Posterior cingulate gyrus (tissue), 11 donors: ENCODE results near the gene VPS11.
"Not testable (repeated sequence)": the region's sequence is repeated elsewhere in the genome, so short reads cannot be mapped to it uniquely, and the experiment has no call there.

Source experiments
- DNase-seq, 10 donors: peaks; one replicate each; pipeline versions ENCODE4 v3.0.0 to v3.0.0-alpha.2; 2020 to 2021; ENCODE audit warnings: mixed read lengths in 3 of 10
- intact Hi-C: fragments of 100-400 bp; cut with DNase I; formaldehyde crosslinking; loops from one replicate; pipeline ENCODE4 v1.15.1; 2023

The VPS11 gene

DNA sequence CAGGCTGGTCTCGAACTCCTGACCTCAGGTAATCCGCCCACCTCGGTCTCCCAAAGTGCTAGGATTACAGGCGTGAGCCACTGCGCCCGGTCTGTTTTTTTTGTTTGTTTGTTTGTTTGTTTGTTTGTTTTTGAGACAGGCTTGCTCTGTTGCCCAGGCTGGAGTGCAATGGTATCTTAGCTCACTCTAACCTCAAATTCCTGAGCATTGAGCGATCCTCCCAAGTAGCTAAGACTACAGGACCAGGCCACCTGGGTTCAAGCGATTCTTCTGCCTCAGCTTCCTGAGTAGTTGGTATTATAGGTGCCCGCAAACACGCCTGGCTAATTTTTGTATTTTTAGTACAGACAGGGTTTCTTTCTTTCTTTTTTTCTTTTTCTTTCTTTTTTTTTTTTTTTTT is 34.2 kb upstream of the VPS11 start:
- intact Hi-C loops, result not testable (repeated sequence)

DNA sequence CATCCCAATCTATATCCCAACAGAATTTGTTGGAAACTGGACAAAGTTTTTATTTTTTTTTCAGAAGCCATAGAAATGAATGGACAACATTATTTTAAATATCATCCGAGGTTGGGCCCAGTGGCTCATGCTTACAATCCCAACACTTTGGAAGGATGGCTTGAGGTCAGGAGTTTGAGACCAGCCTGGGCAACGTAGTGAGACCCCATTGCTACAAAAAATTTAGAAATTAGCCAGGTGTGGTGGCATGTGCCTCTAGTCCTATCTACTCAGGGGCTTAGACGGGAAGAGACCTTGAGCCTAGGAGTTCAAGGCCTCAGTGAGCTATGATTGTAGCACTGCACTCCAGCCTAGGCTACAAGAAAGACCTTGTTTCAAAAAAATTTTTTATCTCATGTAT is 32.8 kb upstream of the VPS11 start:
- peak in 1 of 10 donors; percentile 6 for DNase-seq
- intact Hi-C loops, result no loop called here

More for the DNA sequence above, 34.2 kb upstream of the VPS11 start:
- DNase-seq, result peak in 2 of 10 donors; percentile 4 to 60

DNA sequence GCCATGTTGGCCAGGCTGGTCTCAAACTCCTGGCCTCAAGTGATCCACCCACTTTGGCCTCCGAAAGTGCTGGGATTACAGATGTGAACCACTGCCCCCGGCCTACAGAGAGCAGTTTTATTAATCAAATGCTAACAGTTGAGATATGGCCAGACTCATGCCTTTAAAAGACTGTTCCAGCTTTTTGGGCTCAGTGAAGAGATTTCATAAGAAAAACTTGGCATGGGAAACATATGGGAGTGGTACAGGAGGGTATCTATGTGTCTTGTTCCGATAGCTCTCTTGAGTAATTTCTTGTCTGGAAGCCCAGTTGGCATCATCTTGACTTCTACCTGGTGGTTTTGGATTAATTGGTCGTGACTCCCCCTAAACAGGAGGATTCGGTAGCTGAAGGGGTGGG is 28.7 kb upstream of the VPS11 start:
- intact Hi-C loops, result no loop called here
- DNase-seq, result no peak

DNA sequence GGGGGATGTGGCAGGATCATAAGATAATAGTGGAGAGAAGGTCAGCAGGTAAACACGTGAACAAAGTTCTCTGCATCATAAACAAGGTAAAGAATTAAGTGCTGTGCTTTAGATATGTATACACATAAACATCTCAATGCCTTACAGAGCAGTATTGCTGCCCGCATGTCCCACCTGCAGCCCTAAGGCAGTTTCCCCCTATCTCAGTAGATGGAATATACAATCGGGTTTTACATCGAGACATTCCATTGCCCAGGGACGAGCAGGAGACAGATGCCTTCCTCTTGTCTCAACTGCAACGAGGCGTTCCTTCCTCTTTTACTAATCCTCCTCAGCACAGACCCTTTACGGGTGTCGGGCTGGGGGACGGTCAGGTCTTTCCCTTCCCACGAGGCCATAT is 28.1 kb upstream of the VPS11 start:
- DNase-seq, intact Hi-C loops: not testable (repeated sequence)

DNA sequence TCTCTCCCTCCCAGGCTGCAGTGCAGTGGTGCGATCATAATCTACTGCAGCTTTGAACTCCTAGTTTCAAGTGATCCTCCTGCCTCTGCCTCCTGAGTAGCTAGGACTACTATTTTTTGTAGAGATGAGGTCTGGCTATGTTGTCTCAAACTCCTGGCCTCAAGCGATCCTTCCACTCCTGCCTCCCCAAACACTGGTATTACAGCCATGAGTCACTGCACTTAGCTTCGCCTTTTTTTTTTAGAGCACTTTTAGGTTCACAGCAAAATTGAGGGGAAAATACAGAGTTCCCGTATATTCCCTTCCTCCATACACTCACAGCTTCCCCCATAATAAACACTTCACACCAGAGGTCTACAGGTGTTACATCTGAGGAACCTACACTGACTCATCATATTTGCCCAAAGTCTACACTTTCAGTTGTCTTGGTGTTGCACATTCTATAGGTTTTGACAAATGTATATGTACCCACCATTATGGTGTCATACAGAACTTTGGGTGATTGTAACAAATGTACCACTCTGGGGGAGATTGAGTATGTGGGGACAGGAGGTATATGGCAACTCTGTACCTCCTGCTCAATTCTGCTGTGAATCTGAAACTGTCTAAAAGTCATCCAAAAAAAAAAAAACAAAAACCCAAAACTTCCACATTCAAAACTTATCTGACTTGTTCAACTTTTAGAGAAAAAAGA is 25.6 kb upstream of the VPS11 start:
- intact Hi-C loops, result no loop called here
- peak in 1 of 10 donors; percentile 15 for DNase-seq

DNA sequence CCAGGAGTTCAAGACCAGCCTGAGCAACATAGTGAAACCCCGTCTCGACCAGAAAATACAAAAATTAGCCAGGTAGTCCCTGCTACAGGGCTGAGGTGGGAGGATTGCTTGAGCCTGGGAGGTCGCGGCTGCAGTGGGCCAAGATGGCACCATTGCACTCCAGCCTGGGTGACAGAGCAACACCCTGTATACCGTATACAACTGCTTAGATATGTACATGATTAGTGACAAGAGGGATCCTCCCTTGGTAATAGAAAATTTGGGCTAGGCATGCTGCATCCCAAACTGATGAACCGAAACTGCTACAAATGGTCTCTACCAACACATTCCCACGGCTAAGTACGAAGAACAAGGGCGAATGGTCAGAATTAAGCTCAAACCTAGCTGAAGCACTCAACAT is 24.7 kb upstream of the VPS11 start:
- intact Hi-C loops, result no loop called here

DNA sequence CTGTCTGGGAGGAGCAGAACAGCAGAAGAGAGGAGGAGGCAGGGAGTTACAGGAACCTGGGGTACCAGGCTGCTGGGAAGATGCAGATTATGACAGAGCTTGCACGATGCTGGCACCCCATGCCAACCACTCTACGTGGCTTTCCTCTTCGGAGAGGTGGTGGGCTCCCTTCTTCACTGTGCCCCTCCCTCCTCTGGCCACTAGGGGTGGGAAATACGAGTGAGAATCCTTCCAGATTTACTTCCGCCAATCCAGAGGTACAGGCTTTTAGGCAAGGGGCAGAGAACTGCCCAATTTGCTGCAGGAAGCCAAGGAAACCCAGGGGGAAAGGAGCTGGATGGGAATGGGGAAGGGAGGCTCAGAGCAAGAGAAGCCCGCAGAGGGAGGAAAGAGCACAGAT is 22.9 kb upstream of the VPS11 start:
- peak in 1 of 10 donors; percentile 12 for DNase-seq
- intact Hi-C loops, result no loop called here

More for the DNA sequence above, 24.7 kb upstream of the VPS11 start:
- DNase-seq, result peak in 1 of 10 donors; percentile 20

DNA sequence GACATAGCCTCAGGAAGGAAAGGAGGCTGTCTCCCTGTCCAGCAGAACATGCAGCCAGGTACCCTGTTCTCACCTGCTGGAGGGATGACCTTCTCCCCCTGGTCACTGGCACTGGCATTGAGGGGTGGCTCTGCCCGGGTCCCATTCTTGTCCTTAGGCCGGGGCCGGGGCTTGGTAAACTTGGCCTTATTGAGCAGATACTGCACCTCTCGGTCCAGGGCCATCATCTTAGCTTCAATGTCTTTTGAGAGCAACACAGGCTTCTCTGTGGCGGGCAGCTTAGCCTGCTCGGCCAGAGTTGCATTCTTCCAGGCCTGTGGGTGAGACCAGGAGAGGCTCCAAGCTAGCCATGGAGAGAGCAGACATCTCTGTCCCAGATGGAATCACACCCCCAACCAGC is 21.1 kb upstream of the VPS11 start:
- peak in 2 of 10 donors; percentile 31 to 53 for DNase-seq
- intact Hi-C loops, result no loop called here

DNA sequence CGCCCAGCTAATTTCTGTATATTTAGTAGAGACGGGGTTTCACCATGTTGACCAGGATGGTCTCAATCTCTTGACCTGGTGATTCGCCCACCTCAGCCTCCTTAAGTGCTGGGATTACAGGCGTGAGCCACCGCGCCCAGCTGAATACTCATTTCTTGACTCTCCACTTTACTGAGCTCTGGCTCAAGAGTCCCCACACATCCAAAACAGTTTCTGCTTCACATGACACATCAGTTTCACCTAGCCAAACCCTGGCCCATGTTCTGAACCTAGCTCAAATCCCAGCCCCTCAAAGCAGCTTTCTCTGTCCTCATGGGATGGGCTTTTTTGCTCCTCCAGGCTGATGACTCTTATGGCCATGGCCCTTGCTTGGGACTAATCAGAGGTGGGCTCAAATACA is 20.4 kb upstream of the VPS11 start:
- peak in 1 of 10 donors; percentile 20 for DNase-seq
- intact Hi-C loops, result no loop called here

DNA sequence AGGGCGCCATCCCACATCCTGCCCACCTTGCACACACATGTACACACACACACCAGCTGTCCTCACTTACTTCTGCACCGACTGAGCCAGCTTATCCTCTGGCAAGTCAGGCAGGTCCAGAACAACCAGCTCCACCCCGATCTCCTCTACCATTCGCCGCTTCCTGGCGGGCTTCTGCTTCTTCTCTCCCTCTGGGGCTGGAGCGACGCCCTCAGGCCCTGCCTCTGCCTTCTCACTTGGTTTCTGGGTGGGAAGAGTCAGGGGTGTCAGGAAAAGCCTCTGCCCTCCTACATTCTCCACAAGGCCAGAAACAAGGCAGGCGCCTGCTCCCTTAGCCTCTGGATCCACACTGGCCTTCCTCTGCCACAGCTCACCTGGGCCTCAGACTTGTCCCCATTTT is 19.0 kb upstream of the VPS11 start:
- intact Hi-C loops, result no loop called here
- DNase-seq, result peak in 1 of 10 donors; percentile 52

DNA sequence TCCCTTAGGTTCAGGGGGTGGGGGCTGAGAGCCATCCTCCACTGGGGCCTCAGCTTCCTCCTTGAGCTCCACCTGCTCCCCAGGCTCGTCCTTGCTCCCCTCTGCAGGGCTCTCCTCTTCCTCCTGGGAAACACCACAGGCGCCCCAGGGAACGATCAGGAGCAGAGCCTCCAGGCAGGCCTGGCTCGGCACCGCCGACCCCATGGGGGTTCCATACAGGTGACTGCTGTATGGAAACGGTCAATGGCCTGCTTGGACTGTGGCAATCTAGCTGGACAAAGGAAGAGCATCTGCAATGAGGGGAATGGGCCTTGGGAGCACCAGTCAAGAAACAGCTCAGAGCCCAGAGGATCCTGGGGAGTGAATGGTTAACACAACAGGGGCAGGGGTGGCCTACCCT is 18.5 kb upstream of the VPS11 start:
- intact Hi-C loops, result no loop called here
- DNase-seq, result peak in 2 of 10 donors; percentile 29 to 59

DNA sequence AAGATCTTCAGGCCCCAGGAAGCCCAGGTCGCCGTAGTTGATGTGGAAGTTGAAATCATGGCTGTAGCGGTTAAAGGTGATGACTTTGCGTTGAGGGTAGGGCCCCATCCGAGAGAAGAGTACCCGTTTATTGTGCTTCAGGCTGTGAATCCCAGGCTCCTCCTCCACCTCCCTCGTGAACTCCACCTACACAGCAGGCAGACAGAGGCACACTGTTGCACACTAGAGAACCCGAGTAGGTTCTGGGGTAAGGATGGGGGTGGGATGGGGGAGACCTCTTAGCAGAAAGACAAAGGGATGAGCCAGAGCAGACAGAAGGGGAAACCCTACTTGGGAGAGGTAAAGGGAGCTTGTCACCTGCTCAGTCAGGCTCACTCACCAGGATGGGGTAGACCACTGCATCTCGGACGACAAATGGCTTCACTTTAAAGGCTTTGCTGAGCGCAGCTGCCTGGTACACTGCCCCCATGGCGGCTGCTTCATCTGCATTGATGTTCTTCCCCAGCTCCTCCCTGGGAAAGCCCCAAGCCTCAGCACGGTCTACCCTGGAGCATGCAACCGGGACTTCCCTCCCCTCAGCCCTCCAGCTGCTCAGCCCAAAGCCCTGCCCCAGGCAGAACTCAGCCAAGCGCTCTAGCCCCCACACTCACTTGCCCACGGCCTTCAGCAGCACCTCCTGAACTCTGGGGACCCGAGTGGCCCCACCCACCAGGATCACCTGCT is 16.0 kb upstream of the VPS11 start:
- intact Hi-C loops, result no loop called here
- DNase-seq, result peak in 2 of 10 donors; percentile 51 to 52

DNA sequence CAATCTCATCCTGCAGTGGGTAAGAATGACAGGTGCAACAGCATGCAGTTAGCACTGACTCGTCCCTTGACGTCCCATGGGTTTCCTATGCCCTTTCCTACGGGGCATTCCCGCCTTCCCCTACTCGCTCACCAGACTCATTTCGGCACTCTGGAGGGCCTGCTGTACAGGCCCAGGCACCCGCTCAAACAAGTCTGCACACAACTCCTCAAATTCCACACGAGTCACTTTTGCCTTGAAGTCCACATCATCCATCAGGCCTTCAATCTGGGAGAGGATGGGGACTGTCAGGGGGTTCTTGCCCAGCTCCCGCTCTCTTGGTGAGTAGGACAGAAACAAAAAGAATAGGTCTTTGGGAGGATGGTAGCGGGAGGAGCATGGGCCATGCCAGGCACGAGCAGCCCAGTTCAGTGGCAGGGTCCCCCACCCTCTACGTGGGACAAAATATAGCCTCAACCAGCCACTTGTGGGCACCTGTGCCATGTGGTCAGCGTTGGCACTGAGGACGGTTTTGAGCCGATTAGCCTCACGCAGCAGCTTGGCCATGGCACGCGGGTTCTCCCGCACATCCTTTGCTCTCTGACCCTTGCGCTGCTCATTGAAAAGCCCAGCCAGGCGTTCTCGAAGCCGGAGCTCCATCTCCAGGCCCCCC is 15.3 kb upstream of the VPS11 start:
- DNase-seq, result peak in 2 of 10 donors; percentile 49 to 67
- intact Hi-C loops, result no loop called here

DNA sequence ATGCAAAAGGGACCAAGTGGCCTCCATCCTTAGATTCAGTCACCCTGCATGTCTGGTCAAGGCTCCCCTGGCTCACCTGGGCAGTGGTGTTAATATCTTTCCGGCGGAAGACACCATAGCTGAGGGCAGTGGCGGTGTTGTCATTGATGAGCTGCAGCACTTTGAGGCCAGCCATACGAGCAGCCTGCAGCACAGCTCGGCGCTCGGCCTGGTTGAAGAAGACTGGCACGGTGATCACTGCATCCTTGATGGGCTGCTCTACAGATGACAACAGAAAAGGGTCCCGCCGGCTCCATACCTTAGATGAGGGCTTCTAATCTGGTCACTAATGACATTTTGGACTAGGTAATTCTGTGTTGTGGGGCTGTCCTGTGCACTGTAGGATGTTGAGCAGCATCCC is 13.2 kb upstream of the VPS11 start:
- peak in 2 of 10 donors; percentile 24 to 34 for DNase-seq
- intact Hi-C loops, result no loop called here

DNA sequence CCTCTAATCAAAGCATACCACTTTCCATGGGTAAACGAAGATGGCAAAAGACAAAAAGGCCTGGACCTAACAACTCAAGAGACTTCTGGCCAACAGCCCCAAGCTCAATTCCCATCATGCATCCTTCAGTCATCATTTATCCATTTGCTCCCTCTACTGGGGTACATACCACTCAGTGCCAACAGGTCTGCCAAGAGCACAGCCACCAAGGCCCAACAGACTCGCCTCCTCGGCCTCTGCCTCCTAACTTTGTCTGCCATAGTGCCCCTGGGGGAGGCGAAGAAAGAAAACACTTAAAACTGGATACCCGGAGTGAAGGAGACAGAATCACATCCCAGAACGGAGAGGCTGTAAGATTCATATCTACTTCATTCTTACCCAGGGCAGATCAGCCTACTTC is 11.7 kb upstream of the VPS11 start:
- intact Hi-C loops, result loop anchor here (2.0 to 5.0 kb wide), 3 partner anchors 25 to 39 kb away; partner anchors contain the start of genes RPS25, SLC37A4 and TRAPPC4
- peak in 2 of 10 donors; percentile 9 to 59 for DNase-seq

DNA sequence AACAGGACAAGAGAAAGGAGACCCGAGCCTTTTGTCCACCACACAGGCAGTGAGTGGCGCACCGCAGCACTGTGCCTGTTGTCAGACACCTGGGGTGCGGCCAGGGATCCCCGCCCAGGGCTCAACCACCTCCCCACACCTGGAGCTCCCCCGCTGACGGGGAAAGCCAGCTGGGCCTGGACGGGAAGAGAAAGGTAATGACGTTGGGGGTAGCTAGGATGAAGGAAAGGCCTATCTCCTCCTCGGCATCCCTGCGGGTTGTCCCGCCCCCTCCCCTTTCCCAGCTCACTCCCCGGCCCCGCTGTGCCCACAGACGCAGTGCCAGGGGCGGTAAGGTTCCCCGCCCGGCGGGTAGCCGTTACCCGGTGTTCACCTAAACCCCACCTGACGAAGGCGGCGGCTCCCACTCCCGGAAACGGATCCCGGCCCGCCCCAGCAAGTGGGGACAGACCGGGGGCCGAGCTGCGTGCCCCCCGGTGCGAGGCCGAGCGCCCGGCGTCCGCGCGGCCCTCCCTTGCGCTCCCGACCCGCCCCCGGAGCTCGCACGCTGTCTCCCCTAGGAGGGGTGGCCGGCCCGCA is 11.1 kb upstream of the VPS11 start:
- intact Hi-C loops, result loop anchor here (2.0 to 5.0 kb wide), 3 partner anchors 26 to 39 kb away; partner anchors contain the start of genes RPS25, SLC37A4 and TRAPPC4
- DNase-seq, result peak in 4 of 10 donors; percentile 3 to 87 (median 53)

DNA sequence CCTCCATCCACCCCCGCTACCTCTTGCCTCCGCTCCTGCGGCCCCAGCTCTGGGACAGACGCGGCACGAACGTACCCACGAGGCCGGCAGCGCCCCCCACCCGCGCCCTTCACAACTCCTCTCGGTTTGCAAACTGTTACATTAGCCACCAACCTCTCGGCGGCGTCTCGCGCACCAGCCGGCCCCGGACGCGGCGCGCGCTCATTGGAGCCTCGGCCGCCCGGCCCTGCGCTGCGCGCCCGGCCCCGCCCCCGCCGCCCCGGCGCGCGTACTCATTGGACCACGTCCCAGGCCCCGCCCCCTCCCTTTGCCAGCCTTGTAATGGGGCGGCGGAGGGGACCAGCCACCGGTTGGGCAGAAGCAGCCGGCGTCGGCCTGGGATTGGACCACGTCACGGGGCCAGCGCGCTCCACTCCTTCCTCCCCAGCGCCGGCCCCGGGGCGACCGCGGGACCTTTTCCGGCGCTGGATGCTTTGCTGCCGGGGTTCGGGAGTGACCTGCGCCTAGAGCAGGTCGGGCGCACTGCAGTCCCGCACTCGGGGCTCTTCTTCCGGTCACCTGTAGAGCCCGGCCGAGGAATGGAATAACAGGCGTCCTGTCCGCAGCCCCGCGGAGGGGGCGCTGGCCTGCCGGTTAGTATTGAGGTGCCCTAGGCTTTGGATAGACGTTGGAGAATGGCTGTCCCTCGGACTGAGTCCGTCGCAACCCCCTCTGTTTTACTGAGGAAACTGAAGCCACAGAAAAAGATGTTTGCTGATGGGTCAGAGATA is 10.4 kb upstream of the VPS11 start, which contains the start of gene HYOU1:
HYOU1 (minus strand) TSS at position 206 of the 770 bp plus-strand sequence. CDS start 1,045 bp downstream, outside the sequence.
- peak; percentile 93 to 99 (median 96) for DNase-seq
- intact Hi-C loops, result loop anchor here (2.0 to 5.0 kb wide), 3 partner anchors 26 to 40 kb away; partner anchors contain the start of genes RPS25, SLC37A4 and TRAPPC4

DNA sequence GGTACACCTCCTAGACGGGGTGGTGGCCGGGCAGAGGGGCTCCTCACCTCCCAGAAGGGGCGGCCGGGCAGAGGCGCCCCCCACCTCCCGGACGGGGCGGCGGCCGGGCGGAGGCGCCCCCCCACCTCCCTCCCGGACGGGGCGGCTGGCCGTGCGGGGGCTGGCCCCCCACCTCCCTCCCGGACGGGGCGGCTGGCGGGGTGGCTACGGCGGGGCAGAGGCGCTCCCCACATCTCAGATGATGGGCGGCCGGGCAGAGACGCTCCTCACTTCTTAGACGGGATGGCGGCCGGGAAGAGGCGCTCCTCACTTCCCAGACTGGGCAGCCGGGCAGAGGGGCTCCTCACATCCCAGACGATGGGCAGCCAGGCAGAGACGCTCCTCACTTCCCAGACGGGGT is 8.5 kb upstream of the VPS11 start:
- intact Hi-C loops, result loop anchor here (5.0 kb wide), 1 partner anchor 42 kb away; the partner anchor contains the start of genes RPS25 and TRAPPC4
- DNase-seq, result peak in 2 of 10 donors; percentile 29 to 50

DNA sequence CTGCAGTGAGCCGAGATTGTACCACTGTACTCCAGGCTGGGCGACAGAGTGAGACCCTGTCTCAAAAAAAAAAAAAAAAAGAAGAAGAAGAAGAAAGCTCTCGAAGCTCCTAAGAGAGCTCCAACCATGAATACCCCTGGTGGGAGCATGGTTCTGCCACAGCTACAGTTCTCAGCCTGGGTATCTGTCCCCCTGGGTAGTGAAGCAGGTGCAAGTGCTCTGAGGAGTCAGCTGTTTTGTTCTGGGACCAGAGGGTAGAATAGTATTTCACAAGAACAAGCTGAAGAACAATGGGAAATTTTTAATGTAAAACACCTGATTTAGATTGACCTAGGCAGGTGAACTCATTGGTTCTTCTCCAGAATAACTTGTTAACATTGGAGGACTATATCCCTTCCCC is 6.4 kb upstream of the VPS11 start:
- intact Hi-C loops, result no loop called here
- DNase-seq, result peak in 2 of 10 donors; percentile 4 to 24

DNA sequence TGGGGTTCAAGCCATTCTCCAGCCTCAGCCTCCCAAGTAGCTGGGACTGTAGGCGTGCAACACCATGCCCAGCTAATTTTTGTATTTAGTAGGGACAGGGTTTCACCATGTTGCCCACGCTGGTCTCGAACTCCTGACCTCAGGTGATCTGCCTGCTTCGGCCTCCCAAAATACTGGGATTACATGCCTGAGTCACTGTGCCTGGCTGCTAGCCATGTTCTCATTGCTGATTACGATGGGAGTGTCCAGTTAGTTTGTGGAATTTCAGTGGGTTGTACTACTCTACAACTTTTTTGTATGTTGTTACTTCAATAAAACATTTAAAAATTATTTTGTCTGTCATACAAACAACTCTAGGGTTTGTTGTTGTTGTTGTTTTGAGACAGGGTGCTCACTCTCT is 4.8 kb upstream of the VPS11 start:
- intact Hi-C loops, result no loop called here
- peak in 1 of 10 donors; percentile 29 for DNase-seq
